ENCODE results near the gene BRD4. TPM values are rescaled to one million over a fixed set of nuclear protein-coding genes. Genes with fewer than 3 reads are reported as not detected.
A peak's percentile ranks its signal among the peaks of the same experiment; 100 is the strongest.

The BRD4 gene
- polyA plus RNA-seq, 3 donors: 52.9 to 61.5 (median 56.8) TPM

DNA sequence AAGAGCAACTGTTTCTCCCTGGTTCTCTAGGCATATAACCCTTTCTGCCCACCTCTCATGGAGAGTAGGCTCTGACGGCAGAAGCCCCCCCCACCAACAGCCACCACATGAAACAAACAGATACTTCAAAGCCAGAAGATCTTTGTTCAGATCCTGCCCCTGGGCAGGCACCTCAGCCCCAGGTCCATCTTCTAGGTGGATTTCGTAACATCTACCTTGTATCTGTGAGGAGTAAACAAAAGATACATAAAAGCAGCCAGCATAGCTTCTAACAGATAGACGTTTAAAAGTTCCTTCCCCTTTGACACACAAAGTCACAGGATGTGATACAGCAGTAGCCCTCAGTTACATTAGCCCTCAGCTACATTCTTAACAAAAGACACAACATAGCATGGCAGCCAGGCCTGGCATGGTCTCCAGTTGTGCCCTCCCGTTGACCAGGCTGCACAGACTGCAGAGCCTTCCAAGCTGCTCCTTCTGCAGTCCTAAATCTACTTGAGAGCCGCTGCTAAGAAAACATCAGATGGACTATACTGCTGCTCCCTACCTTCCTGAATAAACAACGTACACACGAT is 35.4 kb downstream of the BRD4 start:
- no peak for DNase-seq (ENCODE audit: extremely low read depth in 1 of 11, low read depth in 9 of 11, low spot score in 4 of 11)

DNA sequence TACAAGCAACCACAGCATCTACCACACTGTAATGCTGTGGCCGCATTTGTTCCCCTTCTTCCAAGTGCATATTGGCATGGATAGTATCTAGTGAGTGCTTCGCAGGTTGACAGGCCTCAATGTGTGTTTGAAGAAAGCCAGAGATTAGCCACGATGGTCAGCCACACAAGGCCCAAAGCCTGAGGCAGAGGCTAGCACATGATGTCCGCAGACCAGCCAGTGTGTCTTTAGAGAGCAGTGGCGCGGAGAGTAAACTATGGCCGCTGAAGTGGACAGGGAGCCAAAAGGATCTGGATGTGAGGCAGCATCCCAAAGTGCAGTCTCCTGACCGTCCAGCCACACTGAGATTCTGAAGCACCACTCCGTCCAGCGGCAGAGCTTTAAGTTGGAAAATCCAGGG is 36.0 kb downstream of the BRD4 start:
- no peak for DNase-seq (ENCODE audit: extremely low read depth in 1 of 11, low read depth in 9 of 11, low spot score in 4 of 11)

DNA sequence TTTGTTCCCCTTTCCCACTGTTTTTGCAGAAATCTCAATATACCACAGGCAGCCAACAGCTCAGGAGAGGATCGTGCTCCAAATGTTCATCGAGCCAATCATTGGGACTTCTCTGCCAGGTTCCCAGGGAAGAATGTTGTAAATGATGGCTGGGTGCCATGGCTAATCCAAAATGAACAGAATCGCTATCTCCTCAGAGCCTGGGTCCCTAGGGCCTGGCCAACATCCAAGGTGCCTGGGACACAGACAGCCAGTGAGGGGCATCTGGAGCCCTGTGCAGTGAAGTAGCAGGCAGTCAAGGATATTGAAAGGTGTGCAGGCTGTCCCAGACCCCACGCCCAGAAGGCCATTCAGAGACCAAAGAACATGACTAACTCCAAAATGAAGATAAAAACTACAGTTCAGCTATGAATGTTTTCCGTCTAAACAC is 37.8 kb downstream of the BRD4 start:
- no peak for DNase-seq (ENCODE audit: extremely low read depth in 1 of 11, low read depth in 9 of 11, low spot score in 4 of 11)

DNA sequence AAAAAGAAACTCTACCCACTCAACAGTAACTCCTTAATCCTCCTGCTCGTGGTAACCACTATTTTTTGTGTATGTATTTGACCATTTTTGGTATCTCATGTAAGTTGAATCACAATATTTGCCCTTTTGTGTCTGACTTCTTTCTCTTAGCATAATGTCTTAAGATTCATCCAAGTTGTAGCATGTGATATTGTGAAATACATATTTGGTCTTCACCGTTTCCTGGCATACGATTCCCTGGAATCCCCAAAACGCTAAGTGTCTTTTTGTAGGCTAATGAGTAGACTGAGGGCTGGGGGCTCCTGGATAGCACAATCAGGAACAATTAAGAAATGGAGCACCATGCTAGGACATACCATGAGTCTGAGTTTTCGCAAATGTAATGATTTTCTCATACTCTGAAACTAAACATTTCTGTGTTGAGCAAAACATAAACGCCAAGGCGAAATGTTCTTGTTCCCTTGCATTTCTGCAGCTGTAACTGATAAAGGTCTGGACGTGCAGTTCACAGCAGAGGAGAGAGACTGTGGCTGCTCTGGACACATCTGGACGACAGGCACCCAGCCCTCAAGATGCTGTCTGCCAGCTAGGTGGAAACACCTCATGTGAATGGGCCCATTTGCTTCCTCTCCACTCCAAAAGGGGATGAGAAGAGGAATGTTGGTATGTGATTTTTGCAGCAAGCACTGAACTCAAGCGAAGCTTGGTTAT is 38.4 kb downstream of the BRD4 start:
- DNase-seq (ENCODE audit: extremely low read depth in 1 of 11, low read depth in 9 of 11, low spot score in 4 of 11): no peak

DNA sequence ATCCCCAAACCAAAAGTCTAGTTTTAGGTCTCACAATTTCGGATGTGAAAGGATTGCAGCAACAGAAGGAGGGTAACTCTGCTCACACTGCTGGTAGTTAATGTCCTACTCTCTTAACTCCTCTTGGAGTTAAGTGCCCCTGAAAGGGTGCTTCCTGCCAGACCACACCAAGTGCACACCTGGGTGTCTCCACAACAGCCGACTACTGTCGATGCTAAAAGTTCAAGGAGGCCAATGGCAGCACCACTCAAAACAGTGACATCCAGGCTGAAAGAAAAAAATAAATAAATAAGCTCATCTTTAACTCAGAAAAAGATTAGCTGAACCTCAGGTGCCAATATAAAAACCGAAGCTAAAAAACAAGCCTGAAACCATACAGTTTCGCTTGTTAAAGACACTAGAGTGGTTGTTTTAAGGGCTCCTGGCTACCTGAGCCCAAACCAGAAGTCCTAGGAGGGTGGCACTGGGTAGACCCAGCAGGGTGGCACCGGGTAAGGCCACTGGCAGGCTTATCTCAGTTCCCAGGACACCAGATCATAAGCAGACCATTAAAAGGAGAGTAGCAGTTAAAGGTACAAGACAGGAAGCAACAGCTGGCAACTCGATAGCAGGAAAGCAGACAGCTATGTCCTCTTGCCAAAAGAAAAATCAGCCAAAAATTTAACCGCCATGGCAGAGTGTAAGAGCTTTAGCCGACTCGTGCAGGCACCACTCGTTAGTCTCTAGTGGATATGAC is 39.3 kb downstream of the BRD4 start:
- no peak for DNase-seq (ENCODE audit: extremely low read depth in 1 of 11, low read depth in 9 of 11, low spot score in 4 of 11)

DNA sequence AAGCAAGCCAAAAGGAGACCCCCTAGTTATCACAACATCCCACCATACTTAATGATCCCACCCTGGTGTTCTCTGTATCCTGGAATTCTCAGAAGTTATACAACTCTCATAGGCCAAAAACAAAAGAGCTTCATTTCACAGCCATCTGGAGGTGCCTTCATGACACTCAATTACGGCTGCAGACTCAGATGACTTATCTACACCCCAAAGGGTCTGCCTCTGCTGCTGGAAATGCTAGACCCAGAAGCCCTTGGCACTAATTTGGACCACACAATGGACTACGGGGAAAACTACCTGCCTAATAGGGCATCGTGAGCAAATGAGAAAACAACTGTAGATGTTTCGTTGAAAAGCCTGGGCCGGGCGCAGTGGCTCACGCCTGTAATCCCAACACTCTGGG is 40.2 kb downstream of the BRD4 start:
- no peak for DNase-seq (ENCODE audit: extremely low read depth in 1 of 11, low read depth in 9 of 11, low spot score in 4 of 11)

DNA sequence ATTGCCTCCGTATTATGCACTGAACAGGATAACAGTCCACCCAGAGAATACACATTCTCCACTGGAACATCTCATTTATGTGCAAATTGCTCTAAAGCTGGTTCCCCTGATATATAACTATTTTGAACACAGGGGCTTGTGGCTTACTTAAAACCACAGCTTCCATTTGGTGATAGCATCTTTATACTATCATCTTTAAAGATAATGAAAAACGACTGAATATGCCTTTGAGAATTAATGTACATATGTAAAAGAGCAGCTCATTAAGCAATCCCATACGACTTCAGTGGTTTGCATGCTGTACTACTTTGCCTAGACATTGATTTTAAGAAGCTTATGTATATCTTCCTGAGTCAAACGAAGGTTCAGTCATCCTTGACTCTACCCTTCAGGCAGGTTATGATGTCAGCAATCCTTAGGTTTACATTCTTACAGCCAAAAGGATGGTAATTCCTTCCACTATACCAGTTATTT is 40.8 kb downstream of the BRD4 start:
- DNase-seq (ENCODE audit: extremely low read depth in 1 of 11, low read depth in 9 of 11, low spot score in 4 of 11): no peak

DNA sequence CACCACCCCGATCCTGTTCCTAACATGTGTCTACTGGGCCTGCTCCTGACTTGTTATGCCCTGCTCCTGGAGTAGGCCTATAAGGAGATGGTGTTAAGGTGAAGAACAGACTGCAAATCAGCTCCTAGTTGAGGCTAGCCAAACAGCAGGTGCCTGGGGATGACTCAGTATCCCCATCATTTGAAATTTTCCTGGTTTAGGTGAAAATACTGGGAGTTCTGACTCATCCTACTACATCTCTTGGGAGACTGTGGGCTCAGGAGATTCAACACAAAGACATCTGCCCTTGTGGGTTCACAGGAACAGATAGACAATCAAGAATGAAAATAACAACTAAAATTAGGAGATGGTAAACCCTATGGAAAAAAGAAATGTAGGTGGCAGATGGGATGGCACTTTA is 41.2 kb downstream of the BRD4 start:
- no peak for DNase-seq (ENCODE audit: extremely low read depth in 1 of 11, low read depth in 9 of 11, low spot score in 4 of 11)

DNA sequence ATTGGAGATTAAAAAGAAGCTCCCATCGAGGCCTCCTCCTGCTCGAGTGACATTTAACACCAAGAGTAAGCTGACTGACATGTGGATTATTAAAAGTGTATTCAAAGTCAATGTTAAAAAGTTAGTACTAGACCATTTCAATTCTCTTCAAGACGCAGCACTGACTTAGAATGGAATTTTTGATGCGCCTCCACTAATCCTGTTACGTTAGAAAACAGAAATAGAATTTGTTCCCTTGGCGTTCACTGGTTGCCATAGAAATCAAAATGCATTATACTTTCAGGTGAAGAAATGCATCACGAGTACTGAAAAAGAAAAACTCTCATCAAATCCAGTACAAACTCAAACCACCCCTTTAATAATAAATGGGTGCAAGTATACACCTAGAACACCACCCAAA is 42.2 kb downstream of the BRD4 start:
- DNase-seq (ENCODE audit: extremely low read depth in 1 of 11, low read depth in 9 of 11, low spot score in 4 of 11): no peak

DNA sequence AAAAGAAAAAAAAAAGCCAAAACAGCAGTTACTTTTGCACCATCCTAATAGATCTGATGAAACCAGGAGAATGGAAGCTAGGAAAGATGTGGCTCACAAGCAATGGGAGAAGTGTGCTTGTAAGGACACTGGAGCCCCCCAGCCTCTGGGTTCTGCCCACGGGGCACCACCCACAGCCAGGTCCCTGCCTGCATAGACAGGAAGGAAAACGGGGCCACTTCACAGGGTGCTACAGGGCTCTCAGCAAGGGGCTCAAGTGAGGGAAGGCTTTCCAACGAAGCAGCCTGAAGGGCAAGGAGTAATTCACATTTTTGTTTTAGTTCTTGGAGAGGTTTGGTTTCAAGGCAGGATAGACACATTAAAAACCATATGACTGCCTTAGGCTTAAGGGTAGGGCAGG is 42.7 kb downstream of the BRD4 start:
- no peak for DNase-seq (ENCODE audit: extremely low read depth in 1 of 11, low read depth in 9 of 11, low spot score in 4 of 11)

DNA sequence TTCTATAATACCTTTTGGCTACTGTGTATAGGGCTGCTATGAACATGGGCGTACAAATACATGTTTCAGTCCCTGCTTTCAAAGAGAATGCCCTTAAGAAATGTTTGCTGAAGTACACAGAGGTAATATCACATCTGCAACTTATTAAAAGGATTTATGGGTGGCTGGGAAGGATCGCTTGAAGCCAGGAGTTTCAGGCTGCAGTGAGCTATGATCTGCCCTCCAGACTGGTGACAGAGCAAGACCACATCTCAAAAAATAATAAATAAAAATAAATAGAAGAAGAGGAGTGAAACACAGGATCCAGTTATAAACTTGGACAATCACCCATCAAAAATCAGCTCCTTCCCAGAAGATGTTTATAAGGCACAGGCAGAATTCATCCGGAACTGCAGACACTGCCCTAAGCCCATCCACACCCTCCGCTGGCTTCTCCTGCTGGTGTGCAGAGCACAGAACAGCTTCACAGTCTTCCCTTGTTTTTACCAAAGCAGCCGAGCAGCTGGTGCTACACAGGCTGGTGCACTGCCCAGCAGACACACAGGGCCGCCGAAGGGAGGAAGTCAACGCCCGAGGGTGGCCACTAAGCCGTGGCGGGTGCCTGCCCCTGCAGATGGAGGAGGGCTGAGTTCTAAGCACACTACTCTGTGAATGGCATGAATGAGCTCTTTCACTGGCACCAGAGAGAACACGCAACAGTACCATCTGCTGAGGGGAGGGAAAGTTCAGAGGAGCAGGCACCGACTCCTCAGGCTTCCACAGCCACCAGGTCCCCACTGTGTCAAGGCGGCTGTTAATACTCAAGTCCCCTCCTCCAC is 44.0 kb downstream of the BRD4 start:
- DNase-seq (ENCODE audit: extremely low read depth in 1 of 11, low read depth in 9 of 11, low spot score in 4 of 11): peak in 7 of 11 donors; percentile 17 to 51 (median 44)

DNA sequence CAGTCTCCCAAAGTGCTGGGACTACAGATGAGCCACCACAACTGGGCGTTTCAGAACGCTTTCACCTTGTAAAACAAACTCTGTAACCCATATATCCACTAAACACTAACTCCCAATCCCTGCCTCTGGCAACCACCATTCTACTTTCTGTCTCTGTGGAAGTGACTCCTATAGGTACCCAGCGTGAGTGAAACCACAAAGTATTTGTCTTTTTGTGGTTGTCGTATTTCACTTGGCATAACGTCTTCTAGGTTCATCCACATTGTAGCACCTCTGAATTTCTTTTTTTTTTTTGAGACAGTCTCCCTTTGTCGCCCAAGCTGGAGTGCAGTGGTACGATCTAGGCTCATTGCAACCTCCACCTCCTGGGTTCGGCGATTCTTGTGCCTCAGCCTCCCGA is 44.8 kb downstream of the BRD4 start:
- DNase-seq (ENCODE audit: extremely low read depth in 1 of 11, low read depth in 9 of 11, low spot score in 4 of 11): no peak

DNA sequence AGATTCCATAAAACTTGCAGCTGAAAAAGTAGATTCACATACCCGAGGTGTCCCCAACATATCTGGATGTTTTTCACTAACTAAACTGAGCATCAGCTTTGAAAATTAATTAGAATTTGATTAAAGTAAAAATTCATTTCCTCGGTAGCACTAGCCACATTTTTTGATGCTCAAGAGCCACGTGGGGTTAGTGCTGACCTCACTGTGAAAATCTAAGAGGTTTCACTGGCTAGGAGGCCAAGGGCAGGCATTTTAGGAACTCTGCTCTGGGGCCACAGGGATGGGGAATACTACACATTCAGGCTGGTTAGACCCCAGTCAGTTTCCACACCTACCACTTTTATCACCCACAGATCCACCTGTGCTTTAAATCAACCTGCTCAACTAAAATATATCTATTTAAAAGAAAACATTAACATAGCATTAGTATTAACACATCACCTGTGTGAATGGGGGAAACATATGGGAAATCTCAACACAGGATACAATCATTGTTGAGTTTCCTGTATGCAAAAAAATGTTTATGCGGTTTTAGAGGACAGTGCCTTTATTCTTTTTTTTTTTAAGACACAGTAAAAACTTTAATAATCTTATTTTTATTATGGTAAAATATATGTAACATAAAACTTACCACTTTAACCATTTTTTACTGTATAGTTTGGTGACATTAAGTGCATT is 45.5 kb downstream of the BRD4 start:
- DNase-seq (ENCODE audit: extremely low read depth in 1 of 11, low read depth in 9 of 11, low spot score in 4 of 11): no peak

DNA sequence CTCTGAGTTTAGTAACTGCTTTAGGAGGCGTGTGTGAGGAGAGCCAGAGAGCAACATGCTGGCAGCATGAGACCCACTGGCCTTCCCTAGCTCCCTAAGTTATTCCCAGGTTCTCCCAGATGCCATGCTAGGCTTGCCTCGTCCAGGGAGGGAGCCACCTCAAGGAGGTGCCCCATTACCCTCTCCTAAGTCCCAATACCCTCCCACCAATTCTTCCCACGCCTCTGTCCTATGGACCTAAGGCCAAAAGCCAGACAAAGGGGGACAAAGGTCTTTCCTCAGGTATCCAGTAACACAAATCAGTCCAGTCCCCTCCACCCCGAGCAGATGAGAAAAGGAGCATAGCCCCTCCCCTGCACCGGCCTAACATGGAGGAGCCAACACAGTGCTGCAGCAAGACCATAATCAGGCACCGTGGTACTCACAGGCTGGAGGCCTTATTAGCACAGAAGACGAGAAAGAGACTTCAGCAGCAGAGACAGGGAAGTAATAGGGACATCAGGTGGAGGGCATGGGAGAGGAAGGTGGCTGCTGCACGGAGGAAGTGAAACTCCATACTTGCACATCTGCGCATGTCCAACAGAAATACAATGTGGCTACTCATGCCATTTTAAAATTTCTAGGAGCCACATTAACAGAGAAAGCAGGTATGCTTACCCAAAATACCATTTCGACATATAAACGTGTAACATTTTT is 46.3 kb downstream of the BRD4 start:
- no peak for DNase-seq (ENCODE audit: extremely low read depth in 1 of 11, low read depth in 9 of 11, low spot score in 4 of 11)

DNA sequence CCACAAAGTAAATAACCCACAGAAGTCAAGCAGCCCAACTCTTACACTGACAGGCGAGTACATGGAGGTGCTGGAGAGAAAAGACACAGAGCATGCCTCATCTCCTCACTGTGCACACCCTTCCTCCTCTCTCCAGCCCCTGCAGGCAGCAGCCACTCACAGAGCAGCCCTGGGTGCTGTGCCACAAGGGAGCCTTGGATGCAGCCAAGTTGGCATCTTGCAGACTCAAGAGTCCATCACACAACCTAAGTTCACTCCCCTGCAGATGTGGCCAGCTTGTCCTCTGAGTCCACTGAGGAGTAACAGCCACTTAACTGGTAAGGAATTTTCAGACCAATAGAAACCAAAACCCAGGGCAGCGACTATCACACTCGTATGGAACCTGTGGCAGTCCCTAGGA is 47.4 kb downstream of the BRD4 start:
- DNase-seq (ENCODE audit: extremely low read depth in 1 of 11, low read depth in 9 of 11, low spot score in 4 of 11): no peak

DNA sequence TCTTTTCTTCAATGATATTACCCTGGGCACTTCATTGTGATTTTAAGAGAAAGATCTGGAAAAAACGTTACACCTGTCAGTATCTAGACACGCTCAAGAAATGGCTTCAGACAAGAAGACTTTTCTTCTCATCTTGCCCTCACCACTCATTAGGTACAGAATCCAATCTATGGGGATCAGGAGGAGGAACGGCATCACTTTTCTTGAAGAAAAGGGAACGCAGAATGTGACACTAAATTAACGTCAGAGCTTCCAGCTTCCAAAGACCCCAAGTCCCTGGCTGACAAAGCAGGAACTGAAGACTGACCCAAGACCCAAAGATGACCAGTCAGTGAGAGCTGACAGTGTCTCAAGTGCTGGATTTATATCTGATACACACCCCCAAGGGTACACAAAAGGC is 48.2 kb downstream of the BRD4 start:
- no peak for DNase-seq (ENCODE audit: extremely low read depth in 1 of 11, low read depth in 9 of 11, low spot score in 4 of 11)

DNA sequence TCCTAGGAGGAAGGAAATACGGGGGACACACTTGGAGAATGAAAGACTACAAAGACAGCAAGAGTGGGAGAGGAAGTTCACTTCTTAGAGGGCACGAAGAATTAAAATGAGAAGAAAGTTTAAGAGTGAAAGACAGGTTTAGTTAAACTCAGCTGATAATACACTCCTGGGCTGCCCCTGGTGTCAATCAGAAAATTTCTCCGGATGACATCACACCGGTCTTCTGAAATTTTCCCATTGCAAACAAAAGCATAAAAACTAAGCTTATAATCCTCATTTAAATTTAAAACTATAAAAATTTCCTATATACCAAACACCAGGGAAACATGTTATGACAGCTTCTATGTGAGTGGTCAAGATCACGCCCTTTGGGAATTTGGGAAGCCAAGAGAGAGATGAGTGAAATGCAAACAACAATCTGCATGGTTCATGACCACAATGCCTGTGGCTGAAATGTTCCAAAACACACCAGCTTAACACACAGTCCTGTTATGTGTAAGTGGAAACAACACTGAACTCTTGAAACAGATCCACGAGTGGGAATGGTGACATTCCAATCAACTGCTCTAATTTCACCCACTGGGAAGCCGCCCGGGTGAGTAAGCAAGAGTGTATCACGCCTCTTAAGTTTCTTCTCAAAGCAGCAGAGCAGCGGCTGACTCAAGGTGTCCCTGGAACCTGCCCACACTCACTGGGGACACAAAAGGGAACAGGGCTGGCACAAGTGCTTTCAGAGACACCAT is 49.0 kb downstream of the BRD4 start:
- no peak for DNase-seq (ENCODE audit: extremely low read depth in 1 of 11, low read depth in 9 of 11, low spot score in 4 of 11)

DNA sequence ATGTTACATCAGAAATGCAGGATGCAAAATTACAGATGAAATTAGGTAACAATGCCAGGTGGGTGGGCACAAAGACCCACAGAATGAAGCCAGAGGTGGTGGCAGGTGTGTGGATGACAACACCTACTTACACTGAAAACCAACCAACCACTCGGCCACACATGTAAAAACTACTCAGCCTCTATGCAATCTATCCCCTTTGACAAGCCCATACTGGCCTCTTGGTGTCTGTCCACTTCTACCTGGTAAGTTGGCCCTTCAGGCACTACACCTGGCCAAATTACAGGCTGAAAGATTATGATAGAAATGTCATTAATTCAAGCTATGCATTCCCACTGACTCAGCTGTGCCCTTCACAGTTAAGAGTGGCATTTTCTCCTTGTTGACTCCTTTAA is 50.0 kb downstream of the BRD4 start:
- DNase-seq (ENCODE audit: extremely low read depth in 1 of 11, low read depth in 9 of 11, low spot score in 4 of 11): no peak
